ENCODE results near the gene ATP1B1.
"Not testable (repeated sequence)": the region's sequence is repeated elsewhere in the genome, so short reads cannot be mapped to it uniquely, and the experiment has no call there.

Gene ATP1B1

DNA sequence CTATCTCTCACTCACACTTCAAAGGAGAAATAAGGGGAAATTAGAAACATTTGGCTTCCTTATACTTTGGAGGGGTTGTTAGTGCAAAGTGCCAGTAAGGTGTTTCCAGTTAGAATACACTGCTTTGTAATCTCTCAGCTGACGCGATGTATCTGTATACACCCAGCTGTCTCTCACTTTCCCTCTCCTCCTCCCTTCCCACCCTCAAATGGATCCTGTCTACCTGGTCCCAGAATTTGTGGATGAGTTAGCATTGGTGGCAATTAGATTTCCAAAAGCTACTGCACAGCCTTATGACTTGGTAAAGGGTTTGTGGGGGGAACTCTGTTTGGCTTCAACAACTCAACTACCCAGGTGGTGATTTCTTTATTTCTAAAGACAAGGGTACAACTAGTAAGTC is 10.5 kb downstream of the ATP1B1 start:
- no peak for DNase-seq

DNA sequence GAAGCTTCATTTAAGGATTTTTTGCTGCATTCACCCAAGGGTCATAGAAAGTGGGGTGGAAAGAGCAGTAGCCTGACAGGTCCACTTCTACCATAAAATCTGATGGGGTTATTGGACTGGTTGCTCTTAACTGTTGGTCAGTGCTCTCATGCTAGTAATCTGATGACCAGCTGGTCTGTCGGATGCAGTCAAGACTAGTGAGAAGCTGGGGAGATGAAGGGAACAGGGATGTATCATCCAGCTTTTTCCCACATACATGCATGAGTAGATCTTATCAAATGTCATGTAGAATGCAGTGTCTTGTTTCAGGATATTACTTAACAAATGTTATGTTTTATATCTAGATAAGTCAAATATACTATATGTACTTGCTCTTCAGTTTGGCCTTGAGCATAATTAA is 11.1 kb downstream of the ATP1B1 start:
- no peak for DNase-seq

DNA sequence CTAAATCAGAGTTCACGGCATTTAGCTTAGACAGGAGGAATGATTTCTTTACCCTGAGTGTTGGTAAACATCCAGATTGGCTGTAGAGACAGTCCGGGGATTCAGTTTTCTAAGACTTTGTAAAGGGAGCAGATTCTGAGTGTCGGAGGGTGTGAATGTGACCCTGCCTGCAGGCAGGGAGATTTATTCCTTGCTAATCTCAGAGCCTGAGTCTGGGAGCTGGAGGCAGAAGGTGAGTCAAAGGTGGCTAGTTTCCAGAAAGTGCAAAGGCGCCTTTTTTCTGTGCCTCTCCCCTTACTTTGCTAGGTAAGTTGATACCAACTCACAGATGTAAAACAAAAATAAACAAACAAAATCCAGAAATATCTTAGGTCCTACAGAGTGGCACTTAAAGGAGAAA is 11.7 kb downstream of the ATP1B1 start:
- no peak for DNase-seq

DNA sequence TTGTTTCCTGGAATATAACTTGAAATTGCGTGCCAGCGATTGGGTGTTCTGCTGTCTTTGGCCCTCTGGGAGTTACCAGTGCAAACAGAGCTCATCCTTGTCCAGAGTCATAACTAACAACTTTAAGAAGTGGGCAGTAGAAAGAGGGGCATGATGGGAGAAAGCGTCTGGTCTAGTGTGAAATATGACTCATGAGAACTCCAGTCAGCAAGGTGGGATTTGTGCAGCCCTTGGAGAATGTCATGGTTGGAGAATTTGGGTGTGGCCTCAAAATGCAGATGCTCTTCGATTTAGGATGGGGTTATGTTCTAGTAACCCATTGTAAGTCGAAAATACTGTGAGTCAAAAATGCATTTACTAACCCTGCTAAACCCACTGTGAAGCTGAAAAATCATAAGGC is 12.9 kb downstream of the ATP1B1 start:
- no peak for DNase-seq

- DNase-seq, result no peak
Observed at GRCh38 chr1:169120066-169120465, 13.6 kb downstream of the ATP1B1 start.

DNA sequence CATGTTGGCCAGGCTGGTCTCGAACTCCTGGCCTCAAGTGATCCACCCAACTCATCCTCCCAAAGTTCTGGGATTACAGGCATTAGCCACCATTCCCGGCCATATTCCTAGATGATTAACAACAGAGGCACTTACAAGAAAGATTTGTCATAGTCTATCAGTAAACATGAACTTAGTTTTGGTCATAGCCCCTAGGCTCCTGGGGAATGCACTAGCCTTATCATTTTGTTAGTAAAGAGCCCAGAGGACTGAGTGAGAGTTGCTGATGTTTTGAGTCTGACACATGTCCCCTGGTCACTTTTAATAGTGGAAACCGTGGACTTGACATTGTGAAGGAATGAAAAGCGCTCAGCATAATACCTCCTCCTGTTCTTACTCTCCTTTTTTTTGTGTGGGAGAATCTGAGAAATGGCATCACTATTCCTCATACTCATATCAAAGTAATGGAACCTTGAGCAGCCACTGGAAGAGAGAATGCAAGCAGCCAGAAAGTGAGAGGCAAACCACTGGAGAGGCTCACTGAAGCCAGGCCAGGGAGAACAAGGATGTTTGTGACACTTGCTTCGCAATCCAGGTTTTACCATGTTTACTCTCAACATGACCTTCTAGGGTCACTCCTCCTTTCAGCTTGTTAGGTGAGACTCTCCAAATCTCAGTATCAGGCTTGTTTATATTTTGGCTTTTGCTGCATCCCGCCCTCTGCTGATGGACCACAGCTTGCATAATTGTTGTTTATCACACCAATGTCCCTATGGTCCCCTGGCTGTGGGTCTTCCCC is 14.8 kb downstream of the ATP1B1 start:
- no peak for DNase-seq

GRCh38 chr1:169122976-169123375 is 16.5 kb downstream of the ATP1B1 start:
- no peak for DNase-seq

DNA sequence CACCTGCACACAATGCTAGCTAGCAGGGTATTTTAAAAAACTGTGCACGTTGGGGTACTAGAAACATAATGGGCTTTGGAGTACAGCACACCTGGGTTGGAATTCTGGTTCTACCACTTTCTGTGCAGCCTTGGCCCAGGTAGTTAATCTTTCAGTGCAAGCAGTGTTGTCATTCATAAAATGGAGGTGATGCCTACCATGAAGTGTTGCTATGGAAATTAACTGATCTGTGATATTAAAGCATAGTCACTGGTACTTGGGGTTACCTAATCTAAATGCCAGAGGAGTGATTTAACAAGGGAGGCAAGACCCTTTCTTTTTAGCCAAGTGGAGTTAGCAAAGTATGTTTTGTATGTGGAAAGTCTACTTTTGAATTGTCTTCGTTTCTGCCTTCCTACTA is 18.0 kb downstream of the ATP1B1 start:
- DNase-seq, result no peak

DNA sequence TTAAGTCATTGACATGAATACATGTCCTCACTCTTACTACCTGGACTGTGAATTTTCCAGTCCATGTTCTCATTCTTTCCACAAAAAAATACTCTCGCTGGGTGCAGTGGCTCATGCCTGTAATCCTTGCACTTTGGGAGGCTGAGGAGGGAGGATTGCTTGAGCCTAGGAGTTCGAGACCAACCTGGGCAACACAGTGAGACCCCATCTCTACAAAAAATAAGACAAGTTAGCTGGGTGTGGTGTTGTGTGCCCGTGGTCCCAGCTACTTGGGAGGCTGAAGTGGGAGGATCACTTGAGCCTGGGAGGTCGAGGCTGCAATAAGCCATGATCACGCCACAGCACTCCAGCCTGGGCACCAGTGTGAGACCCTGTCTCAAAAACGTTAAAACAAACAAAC is 19.1 kb downstream of the ATP1B1 start:
- not testable (repeated sequence) for DNase-seq

GRCh38 chr1:169126335-169126734 is 19.8 kb downstream of the ATP1B1 start:
- no peak for DNase-seq

- no peak for DNase-seq
Observed at GRCh38 chr1:169127305-169127704, 20.8 kb downstream of the ATP1B1 start.

- DNase-seq, result no peak
Observed at GRCh38 chr1:169128562-169128961, 22.1 kb downstream of the ATP1B1 start.

- DNase-seq, result no peak
Observed at GRCh38 chr1:169129109-169129784, 22.8 kb downstream of the ATP1B1 start.

GRCh38 chr1:169130683-169131082 is 24.2 kb downstream of the ATP1B1 start:
- DNase-seq, result no peak

DNA sequence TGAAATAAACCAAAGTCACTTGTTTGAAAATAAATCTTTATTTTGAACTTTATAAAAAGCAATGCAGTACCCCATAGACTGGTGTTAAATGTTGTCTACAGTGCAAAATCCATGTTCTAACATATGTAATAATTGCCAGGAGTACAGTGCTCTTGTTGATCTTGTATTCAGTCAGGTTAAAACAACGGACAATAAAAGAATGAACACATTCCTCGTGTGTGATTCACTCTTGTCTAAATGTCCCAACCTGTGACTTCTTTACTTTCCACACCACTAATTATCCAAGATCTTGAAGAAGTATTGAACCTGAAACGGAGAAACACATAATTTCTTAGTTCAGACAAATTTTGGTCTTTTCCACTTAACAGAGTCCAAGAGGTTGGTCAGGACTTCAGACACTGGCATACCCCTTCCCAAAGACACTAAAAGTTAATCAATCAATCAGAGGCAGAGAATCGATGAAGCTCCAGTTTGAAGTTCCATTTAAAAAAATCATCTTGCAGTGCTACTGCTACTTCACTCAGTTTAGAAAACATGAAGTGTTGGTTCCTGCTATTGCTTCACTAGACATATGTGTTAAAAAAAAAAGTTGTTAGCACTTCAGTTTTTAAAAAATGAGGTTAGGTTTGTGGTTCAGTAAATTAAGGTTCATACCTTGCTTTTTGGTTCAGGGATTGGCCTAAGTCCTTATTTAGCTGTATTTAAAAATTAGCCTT is 26.2 kb downstream of the ATP1B1 start:
- DNase-seq, result no peak

GRCh38 chr1:169133228-169133576 is 26.7 kb downstream of the ATP1B1 start:
- no peak for DNase-seq

GRCh38 chr1:169133801-169134502 is 27.5 kb downstream of the ATP1B1 start:
- no peak for DNase-seq

DNA sequence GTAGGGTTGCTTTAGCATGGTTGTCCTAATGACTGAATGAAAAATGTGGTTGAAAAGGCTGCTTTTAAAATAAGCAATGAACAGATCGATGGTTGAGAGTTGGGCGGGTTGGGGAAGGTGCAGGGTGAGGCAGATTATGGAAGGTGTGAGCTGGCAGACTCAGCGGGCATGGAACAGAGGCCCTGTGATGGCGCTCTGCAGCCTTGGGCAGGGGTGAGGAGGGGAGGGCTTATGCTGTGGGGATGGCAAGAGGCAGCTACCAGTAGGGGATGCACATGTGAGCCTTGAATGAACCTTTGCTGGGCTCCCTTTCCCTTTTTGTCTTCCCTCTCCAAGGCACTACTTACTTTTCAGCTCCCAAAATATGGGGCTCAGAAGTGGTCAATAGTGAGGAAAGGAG is 30.9 kb downstream of the ATP1B1 start:
- DNase-seq, result no peak

DNA sequence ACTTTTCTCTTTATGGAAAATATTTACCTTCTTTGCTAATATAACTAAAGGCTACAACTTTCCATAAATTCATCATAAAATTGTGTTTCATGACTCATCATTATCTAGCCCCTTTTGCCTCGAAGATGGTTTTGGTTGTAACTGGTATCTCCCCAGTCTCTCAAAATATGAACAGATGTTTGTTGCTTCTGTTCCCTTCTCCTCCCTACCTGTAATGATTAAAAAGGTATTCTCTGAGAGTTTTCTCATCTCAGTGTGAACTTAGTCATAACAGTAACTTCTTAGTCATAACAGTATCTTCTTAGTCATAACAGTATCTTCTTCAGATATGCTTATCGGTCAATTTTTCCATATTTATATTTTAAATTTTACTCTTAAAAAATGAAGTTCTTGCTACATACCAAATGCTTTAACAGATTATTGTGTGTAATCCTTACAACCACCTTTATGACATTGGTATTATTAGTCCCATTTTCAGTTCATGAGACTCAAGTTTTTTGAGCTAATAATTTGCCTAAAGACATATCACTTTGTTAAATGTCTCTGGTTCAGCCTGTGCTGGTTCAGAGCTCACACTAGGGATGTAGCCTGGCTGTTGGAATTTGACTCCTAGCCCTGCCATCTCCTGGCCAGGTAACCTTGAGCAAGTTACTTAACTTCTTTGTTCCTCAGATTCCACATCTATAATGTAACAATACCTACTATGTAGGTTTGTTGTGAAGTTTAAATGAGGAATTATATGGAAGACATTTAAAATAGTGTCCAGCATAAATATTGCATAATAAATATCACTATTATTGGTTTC is 32.6 kb downstream of the ATP1B1 start:
- no peak for DNase-seq

- no peak for DNase-seq
Observed at GRCh38 chr1:169141356-169141755, 34.9 kb downstream of the ATP1B1 start.

DNA sequence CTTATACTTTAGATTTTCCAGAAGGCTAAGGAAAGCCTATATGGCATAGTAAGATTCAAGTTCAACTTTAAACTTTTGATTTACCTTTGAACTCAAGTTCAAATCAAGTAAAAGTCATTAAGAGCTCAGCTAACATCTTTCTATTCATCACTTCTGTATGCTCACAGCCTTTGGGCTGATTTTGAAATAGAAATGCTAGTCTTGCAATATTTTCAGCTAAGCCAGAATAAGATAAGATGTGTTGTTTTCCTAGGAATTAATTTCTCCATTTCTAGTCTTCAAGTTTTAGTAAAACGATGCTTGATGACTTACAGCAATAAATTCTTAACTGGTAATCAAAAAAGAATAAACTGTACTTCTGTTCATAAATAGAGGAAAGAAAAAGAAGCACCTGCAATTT is 35.6 kb downstream of the ATP1B1 start:
- no peak for DNase-seq

- no peak for DNase-seq
Observed at GRCh38 chr1:169143346-169143745, 36.9 kb downstream of the ATP1B1 start.

- DNase-seq, result no peak
Observed at GRCh38 chr1:169143984-169144383, 37.5 kb downstream of the ATP1B1 start.
